SK-MEL-5 (cell line): ENCODE measurements around the gene PODXL. TPM values are rescaled to one million over a fixed set of nuclear protein-coding genes. Genes with fewer than 3 reads are reported as not detected.
"Not testable (repeated sequence)": the region's sequence is repeated elsewhere in the genome, so short reads cannot be mapped to it uniquely, and the experiment has no call there.

Source experiments
- DNase-seq: peaks from one replicate; pipeline ENCODE4 v3.0.0-alpha.2; 2016; ENCODE audit warnings: low read depth, low spot score
- in situ Hi-C: cut with HindIII; loops from 2 replicates; pipeline ENCODE4 v1.10.0; 2016; ENCODE audit warnings: low sequenced_read_pairs, high pct_unique_total_duplicates, low pct_unique_long_range_greater_than_20kb
- total RNA-seq: library from RNA; depleted of rRNA; stranded (reverse); fragments of >200 nt; shearing (Covaris generic); gene quantifications from 2 replicates; pipeline ENCODE4 v1.2.3, GENCODE V29; 2014

Gene PODXL
- total RNA-seq, 1 experiment from 2014 or later: 2.8 TPM

GRCh38 chr7:131487217-131487616, 69.2 kb downstream of the PODXL start:
- DNase-seq: no peak
- in situ Hi-C loops: no loop called here

GRCh38 chr7:131486346-131486745, 70.1 kb downstream of the PODXL start:
- in situ Hi-C loops: no loop called here
- no peak for DNase-seq

GRCh38 chr7:131483586-131483985, 72.8 kb downstream of the PODXL start:
- no peak for DNase-seq
- in situ Hi-C loops: no loop called here

GRCh38 chr7:131482800-131483199, 73.6 kb downstream of the PODXL start:
- DNase-seq: no peak
- in situ Hi-C loops: no loop called here

GRCh38 chr7:131480384-131481315, 75.8 kb downstream of the PODXL start:
- in situ Hi-C loops: no loop called here
- peak; percentile 34 for DNase-seq

GRCh38 chr7:131476740-131477139, 79.7 kb downstream of the PODXL start:
- in situ Hi-C loops: no loop called here
- DNase-seq: no peak

GRCh38 chr7:131471250-131472004, 85.0 kb downstream of the PODXL start:
- in situ Hi-C loops: no loop called here
- DNase-seq: no peak

GRCh38 chr7:131467788-131468187, 88.6 kb downstream of the PODXL start:
- no peak for DNase-seq
- in situ Hi-C loops: no loop called here

- no peak for DNase-seq
- in situ Hi-C loops: no loop called here
Measured at GRCh38 chr7:131466735-131467365, 89.6 kb downstream of the PODXL start.

- DNase-seq, in situ Hi-C loops: not testable (repeated sequence)
Measured at GRCh38 chr7:131462715-131463114, 93.7 kb downstream of the PODXL start.

- in situ Hi-C loops: no loop called here
Measured at GRCh38 chr7:131462059-131462458, 94.4 kb downstream of the PODXL start.

GRCh38 chr7:131459256-131459655, 97.2 kb downstream of the PODXL start:
- no peak for DNase-seq
- in situ Hi-C loops: no loop called here

More at GRCh38 chr7:131462059-131462458, 94.4 kb downstream of the PODXL start:
- DNase-seq: no peak

- DNase-seq: no peak
- in situ Hi-C loops: no loop called here
Measured at GRCh38 chr7:131456338-131456737, 100.1 kb downstream of the PODXL start.

- in situ Hi-C loops: no loop called here
Measured at GRCh38 chr7:131455546-131455945, 100.9 kb downstream of the PODXL start.

GRCh38 chr7:131455001-131455400, 101.4 kb downstream of the PODXL start:
- DNase-seq: no peak
- in situ Hi-C loops: no loop called here

More at GRCh38 chr7:131455546-131455945, 100.9 kb downstream of the PODXL start:
- no peak for DNase-seq

- in situ Hi-C loops: no loop called here
- DNase-seq: no peak
Measured at GRCh38 chr7:131454498-131454897, 101.9 kb downstream of the PODXL start.
